HL-60/S4 treated with phorbol 12-myristate 13-acetate at 8.2 ng/mL for 4 days and 3 days (cell line): ENCODE data around the gene PSMC5.
"Not testable (repeated sequence)": the region's sequence is repeated elsewhere in the genome, so short reads cannot be mapped to it uniquely, and the experiment has no call there.

Experiments used
- in situ Hi-C: fragments of 300-500 bp; cut with MboI; formaldehyde crosslinking; loops from 2 replicates; pipeline ENCODE4 v1.15.0; 2022; ENCODE audit warnings: low sequenced_read_pairs

The PSMC5 gene

DNA sequence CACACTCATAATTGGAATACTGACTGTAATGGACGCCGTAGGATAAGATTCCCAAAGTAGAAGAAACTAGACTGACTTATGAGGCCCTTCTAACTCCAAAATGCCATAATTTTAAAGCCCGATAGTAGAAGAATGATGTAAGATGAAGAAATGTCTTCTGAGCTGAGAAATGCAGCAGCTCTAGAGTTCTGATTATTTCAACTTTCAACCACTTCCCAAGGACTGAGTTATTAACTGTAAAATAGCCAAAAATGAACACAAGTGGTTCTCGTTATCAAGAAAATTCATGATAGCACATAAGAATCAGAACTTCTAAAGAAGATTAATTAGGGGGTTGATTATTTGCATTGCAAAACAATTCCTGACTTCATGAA lies 43.0 kb downstream of the PSMC5 start:
- in situ Hi-C loops, result not testable (repeated sequence)

DNA sequence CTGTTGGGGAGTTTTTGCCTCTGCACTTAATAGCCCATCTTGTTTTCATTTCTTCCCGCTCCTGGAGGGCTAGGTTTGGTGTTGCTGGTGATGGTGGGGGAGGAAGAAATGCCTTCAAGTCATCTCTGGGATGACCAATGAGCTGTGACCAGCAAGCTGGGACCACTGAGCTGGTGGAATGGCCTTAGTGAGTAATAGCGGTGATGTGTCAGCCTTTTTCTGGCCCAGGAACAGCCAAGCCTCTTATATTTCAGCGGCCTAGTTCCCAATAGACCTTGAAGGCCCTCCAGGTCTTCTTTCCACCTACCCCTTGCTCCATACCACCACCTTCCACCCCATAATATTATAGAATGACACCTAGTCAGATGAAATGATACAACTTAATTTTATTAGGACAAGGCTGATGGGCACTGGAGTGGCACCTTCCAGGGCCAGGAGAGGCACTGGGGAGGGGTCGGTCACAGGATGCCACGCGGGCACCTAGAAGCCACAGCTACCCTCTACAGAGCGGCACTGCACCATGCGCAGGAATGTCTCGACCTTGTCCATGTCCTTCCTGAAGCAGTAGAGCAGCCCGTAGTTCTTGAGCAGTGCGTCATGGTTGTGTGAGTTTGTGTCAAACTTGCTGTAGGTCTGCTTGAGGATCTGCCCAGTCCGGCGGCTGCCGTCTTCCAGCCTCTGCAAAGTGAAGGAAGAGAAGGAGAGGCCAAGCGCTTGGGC lies 44.6 kb downstream of the PSMC5 start:
- in situ Hi-C loops, result not testable (repeated sequence)

DNA sequence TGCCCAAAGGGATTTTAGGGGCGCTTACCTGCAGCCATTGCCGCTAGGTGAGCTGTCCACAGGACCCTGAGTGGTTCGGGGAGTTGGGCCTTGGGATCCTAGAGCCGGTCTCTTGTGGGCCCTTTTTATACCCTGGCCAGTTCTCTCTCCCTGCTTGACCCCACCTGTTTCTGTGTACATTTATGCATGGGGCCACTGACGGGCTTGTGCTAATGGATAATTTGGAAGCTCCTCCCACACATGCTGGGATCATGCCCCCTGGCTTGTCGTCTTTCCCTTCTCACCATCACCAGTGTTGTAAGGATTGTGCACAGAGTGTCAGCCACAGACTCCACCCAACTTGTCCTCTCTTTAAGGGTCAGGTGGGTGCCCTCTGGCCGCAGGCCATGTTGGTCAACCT lies 46.3 kb downstream of the PSMC5 start, which contains the start of gene CSH2:
Gene CSH2 (minus strand): TSS at position 101 of the 400 bp plus-strand sequence. CDS start 63 bp downstream, at position 38.
- in situ Hi-C loops, result not testable (repeated sequence)

DNA sequence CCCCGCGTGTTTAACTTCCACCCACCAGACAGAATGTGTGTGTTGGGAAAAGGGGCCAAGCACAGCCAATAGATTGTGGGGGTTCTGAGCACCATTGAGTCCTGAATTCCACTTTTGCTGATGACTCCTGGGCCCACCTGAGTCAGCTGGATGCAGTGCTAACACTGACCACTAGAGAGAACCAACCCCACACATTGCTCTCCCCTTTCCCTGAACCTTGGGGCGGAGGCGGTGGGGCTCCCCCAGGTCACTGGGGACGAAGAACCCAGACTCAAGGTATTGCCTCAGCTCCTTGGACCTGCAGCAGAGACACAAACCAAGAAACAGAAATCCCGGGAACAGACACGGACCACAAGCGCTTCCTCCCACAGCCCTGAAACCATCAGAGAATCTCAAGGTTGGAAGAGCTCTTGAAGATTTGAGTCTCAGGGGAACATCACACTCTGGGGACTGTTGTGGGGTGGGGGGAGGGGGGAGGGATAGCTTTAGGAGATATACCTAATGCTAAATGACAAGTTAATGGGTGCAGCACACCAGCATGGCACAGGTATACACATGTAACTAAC lies 46.9 kb downstream of the PSMC5 start:
- in situ Hi-C loops, result not testable (repeated sequence)

DNA sequence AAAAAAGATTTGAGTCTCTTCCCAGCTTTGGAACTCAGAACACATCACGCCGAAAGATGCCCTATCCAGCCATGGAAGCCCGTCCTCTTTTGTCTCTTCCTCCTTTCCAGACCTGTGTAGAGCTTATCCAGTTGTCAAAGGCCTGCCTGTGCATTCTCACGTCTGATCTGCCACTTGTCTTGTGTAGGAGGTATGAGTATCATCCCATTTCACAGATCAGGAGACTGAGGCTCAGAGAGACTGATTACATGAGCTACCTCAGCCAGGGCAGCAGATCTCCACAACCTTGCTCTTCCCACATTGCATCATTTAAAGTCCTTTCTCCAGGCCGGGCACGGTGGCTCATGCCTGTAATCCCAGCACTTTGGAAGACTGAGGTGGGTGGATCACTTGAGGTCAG lies 47.5 kb downstream of the PSMC5 start:
- in situ Hi-C loops, result not testable (repeated sequence)

DNA sequence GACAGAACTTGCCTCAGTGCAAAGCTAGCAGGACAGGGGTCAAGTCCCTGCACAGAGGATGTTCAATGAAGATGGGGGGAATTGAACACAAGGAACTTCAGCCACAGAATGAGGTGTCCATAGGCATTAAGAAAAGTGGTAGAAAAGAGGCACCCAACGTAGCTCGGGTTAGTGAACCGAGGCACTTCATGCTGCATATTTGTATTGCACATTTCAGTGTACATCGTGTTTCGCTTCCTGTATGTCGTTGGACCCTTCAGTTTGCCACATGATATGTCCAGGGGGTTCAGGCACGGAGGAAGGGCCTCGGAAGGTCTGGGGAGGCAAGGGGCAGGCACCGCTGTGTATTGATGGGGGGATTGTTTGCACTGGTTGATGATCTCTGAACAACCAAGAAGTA lies 51.2 kb downstream of the PSMC5 start:
- in situ Hi-C loops, result not testable (repeated sequence)

DNA sequence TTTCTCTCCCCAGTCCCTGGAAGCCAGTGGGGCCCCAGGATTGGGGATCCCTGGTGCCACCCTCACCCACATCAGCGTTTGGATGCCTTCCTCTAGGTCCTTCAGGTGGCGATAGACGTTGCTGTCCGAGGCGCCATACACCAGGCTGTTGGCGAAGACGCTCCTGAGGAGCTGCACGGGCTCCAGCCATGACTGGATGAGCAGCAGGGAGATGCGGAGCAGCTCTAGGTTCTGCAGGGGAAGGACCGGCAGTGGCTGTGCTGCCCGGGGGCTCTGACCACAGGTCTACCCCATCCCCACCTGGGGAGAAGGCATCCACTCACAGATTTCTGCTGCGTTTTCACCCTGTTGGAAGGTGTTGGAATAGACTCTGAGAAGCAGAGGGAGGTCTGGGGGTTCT lies 53.5 kb downstream of the PSMC5 start:
- in situ Hi-C loops, result no loop called here

DNA sequence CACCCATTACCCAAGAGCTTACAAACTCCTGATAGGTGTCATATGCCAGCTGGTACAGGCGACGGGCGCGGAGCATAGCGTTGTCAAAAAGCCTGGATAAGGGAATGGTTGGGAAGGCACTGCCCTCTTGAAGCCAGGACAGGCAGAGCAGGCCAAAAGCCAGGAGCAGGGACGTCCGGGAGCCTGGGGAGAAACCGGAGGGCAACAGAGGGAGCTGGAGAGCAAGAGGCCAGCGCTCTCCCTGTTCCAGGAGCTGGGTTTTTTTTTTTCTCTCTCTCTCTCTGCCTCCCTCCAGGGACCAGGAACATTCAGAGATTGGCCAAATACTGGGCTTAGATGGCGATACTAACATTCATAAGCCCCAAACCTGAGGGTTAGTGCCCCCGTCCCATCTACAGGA lies 54.1 kb downstream of the PSMC5 start:
- in situ Hi-C loops, result not testable (repeated sequence)
